Inflammatory macrophage (primary cell): ENCODE measurements around the gene BCL2L11.

Source experiments
- DNase-seq, 2 donors: peaks; one replicate each; pipeline ENCODE4 v3.0.0-alpha.2; 2020 to 2022

Gene BCL2L11

GRCh38 chr2:111169268-111169667, 48.6 kb downstream of the BCL2L11 start:
- DNase-seq: no peak

GRCh38 chr2:111169924-111170323, 49.2 kb downstream of the BCL2L11 start:
- no peak for DNase-seq

- no peak for DNase-seq
Measured at GRCh38 chr2:111171337-111171930, 50.7 kb downstream of the BCL2L11 start.

- no peak for DNase-seq
Measured at GRCh38 chr2:111172666-111173065, 52.0 kb downstream of the BCL2L11 start.

GRCh38 chr2:111173338-111173737, 52.6 kb downstream of the BCL2L11 start:
- no peak for DNase-seq

- DNase-seq: no peak
Measured at GRCh38 chr2:111173856-111174255, 53.1 kb downstream of the BCL2L11 start.

GRCh38 chr2:111175615-111176014, 54.9 kb downstream of the BCL2L11 start:
- DNase-seq: no peak

- DNase-seq: no peak
Measured at GRCh38 chr2:111176388-111176787, 55.7 kb downstream of the BCL2L11 start.

- peak; percentile 55 to 60 for DNase-seq
Measured at GRCh38 chr2:111176867-111177266, 56.2 kb downstream of the BCL2L11 start.

GRCh38 chr2:111178296-111178695, 57.6 kb downstream of the BCL2L11 start:
- DNase-seq: no peak

- peak; percentile 51 to 52 for DNase-seq
Measured at GRCh38 chr2:111178730-111179405, 58.2 kb downstream of the BCL2L11 start.

GRCh38 chr2:111182121-111182520, 61.4 kb downstream of the BCL2L11 start:
- no peak for DNase-seq

- DNase-seq: no peak
Measured at GRCh38 chr2:111182740-111183139, 62.0 kb downstream of the BCL2L11 start.

- no peak for DNase-seq
Measured at GRCh38 chr2:111184725-111185310, 64.1 kb downstream of the BCL2L11 start.

GRCh38 chr2:111185361-111186022, 64.8 kb downstream of the BCL2L11 start:
- DNase-seq: no peak

- no peak for DNase-seq
Measured at GRCh38 chr2:111186121-111186715, 65.5 kb downstream of the BCL2L11 start.

- DNase-seq: no peak
Measured at GRCh38 chr2:111186933-111187332, 66.2 kb downstream of the BCL2L11 start.

- no peak for DNase-seq
Measured at GRCh38 chr2:111188681-111189080, 68.0 kb downstream of the BCL2L11 start.

- no peak for DNase-seq
Measured at GRCh38 chr2:111189106-111189505, 68.4 kb downstream of the BCL2L11 start.

GRCh38 chr2:111190816-111191540, 70.3 kb downstream of the BCL2L11 start:
- no peak for DNase-seq

GRCh38 chr2:111191877-111192276, 71.2 kb downstream of the BCL2L11 start:
- no peak for DNase-seq

GRCh38 chr2:111192776-111193368, 72.2 kb downstream of the BCL2L11 start:
- DNase-seq: no peak
